ENCODE measurements around the gene NUDT16. TPM values are rescaled to one million over a fixed set of nuclear protein-coding genes. Genes with fewer than 3 reads are reported as not detected.
A peak's percentile ranks its signal among the peaks of the same experiment; 100 is the strongest.

Gene NUDT16
- total RNA-seq (2021; fragmentation: NEBNext Ultra II Directional; extraction: Animal tissue kit (Norgen Biotek cat#: 25700)) (18.3 and 19.1 TPM in 2 replicates), polyA plus RNA-seq (2011; rRNA removed) (8.5 and 12.2 TPM in 2 replicates), polyA minus RNA-seq (2011; rRNA and poly(A)+ RNA removed) (9.5 and 11.0 TPM in 2 replicates)
- 12.4 TPM for polyA plus RNA-seq (2011; cell fraction: cytosol; rRNA removed)
- 14.4 TPM for polyA plus RNA-seq (2011; cell fraction: nucleus; rRNA removed)
- polyA plus RNA-seq (2012, experiment 1 of 2): 15.8 to 21.9 TPM (median 18.7 TPM) in 4 replicates
- polyA plus RNA-seq (2012, experiment 2 of 2): 3.5 TPM
- polyA plus RNA-seq (2013, experiment 1 of 2): 11.3 TPM
- 11.2 TPM for polyA plus RNA-seq (2013, experiment 2 of 2)
- 11.1 TPM for polyA minus RNA-seq (2011; cell fraction: cytosol; rRNA and poly(A)+ RNA removed)
- polyA minus RNA-seq (2011; cell fraction: nucleus; rRNA and poly(A)+ RNA removed): 19.6 TPM
- long read RNA-seq, experiment 1, full-length matches to known transcripts: 10 of 26 reads
- long read RNA-seq, experiment 1, partial matches to known transcripts: 2 of 26 reads
- long read RNA-seq, experiment 1, other reads (novel, unspliced or antisense): 14 of 26 reads
- long read RNA-seq, experiment 2, full-length matches to known transcripts: 18 of 26 reads
- long read RNA-seq, experiment 2, partial matches to known transcripts: 7 of 26 reads
- long read RNA-seq, experiment 2, other reads (novel, unspliced or antisense): 1 of 26 reads

DNA sequence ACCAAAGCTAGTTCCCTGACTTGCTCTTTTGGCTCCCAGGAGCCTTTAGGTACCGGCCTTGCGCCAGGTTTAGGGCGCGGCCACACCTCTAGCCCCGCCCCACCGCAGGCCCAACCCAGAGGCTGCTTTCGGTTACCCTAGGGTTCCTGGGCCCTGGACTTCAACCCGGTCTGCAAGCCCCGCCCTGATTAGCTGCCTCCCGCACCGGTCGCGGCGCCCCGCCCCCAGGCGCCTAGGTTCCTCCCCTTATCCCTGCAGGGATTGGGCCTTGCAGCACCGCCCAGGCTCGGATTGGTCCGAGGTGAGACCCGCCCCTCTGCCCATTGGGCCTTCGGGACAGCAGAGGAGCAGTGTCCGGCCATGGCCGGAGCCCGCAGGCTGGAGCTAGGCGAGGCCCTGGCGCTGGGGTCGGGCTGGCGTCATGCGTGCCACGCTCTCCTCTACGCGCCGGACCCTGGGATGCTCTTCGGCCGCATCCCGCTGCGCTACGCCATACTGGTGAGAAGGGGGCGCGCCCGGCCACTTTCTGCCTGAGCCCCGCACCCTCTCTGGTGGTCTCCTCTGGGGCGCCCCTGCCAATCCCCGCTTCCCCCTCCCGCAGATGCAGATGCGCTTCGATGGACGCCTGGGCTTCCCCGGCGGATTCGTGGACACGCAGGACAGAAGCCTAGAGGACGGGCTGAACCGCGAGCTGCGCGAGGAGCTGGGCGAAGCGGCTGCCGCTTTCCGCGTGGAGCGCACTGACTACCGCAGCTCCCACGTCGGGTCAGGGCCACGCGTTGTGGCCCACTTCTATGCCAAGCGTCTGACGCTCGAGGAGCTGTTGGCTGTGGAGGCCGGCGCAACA, at the start of gene NUDT16:
Gene NUDT16, plus strand, starts transcription at position 330 of the 847 bp plus-strand sequence. Its CDS starts 31 bp downstream, at position 361.
- H3K9me3 ChIP-seq (ENCODE audit: insufficient read depth in 2 of 2, low read depth in 1 of 2, low read length in 1 of 2): no peaks in the 10 kb centered on the region
- peak within 1 kb of the TSS; percentile 74 for H3K27ac ChIP-seq (ENCODE audit: low read depth, low read length)
- peaks cover 0 to 14% (median 0%) of the 10 kb centered on the region in 4 experiments; a peak in 3 of 8 replicates for H3K36me3 ChIP-seq (ENCODE audit: control insufficient read depth in 2 of 4, insufficient read depth in 4 of 4, low read length in 3 of 4)
- WGBS, 2 experiments (ENCODE audit: extremely low coverage in 1 of 2, insufficient coverage in 1 of 2, insufficient read length in 1 of 2, insufficient replicate concordance in 2 of 2, low coverage in 1 of 2, low lambda C conversion rate in 2 of 2, missing lambda C conversion rate in 1 of 2): 1% methylated on average over 44 of the region's 73 CpGs; no CpG with 5 or more reads in 1 of the 2 experiments
- H3K23ac ChIP-seq (ENCODE audit: insufficient read length): no peak within 1 kb of the TSS
- peak within 1 kb of the TSS; percentile 85 to 96 (median 92) for H3K9ac ChIP-seq (replicated peaks in 1 of 4; ENCODE audit: extremely low read depth in 1 of 4, low read depth in 3 of 4, low read length in 3 of 4)
- no peak within 1 kb of the TSS for H3K14ac ChIP-seq (ENCODE audit: insufficient read length)
- H3K18ac ChIP-seq (ENCODE audit: extremely low read depth, low read length): peak within 1 kb of the TSS; percentile 81
- no peaks in the 10 kb centered on the region for H3K27me3 ChIP-seq (replicated peaks in 1 of 4; ENCODE audit: control insufficient read depth in 3 of 4, extremely low read depth in 1 of 4, insufficient read depth in 3 of 4, low read length in 3 of 4)
- H4K5ac ChIP-seq (ENCODE audit: insufficient read length, low read depth, low read length): peak within 1 kb of the TSS; percentile 91
- H3K4me1 ChIP-seq (replicated peaks in 1 of 4; ENCODE audit: control insufficient read depth in 3 of 4, insufficient read depth in 4 of 4, low read length in 3 of 4): peaks cover 0 to 7% (median 0%) of the 10 kb centered on the region in 4 experiments; a peak in 4 of 7 replicates
- peak; percentile 98 to 99 for DNase-seq (ENCODE audit: low read depth in 1 of 2, low spot score in 2 of 2)
- peak within 1 kb of the TSS; percentile 75 to 88 (median 80) for H3K4me3 ChIP-seq (ENCODE audit: extremely low read depth in 1 of 4, insufficient read depth in 2 of 4, low read depth in 3 of 4, low read length in 4 of 4)
- H4K20me1 ChIP-seq (replicated peaks in 1 of 2; ENCODE audit: control insufficient read depth in 1 of 2, insufficient read depth in 2 of 2, low read length in 2 of 2): peaks cover 0 to 2% of the 10 kb centered on the region in 2 experiments
- H2AFZ ChIP-seq (ENCODE audit: low read length): peak within 1 kb of the TSS; percentile 92
- peaks cover 0 to 11% of the 10 kb centered on the region in 2 experiments; a peak in 2 of 4 replicates for H3K79me2 ChIP-seq (ENCODE audit: control insufficient read depth in 1 of 2, insufficient read depth in 2 of 2, low read length in 2 of 2)
- H3K79me1 ChIP-seq (ENCODE audit: low read depth, low read length): peaks cover 5% of the 10 kb centered on the region
- H4K8ac ChIP-seq (ENCODE audit: extremely low read depth, insufficient read depth, low read length): peak within 1 kb of the TSS; percentile 99; the same call in 1 of the 2 replicates
- peak within 1 kb of the TSS; percentile 82 to 90 for H3K4me2 ChIP-seq (ENCODE audit: insufficient read depth in 1 of 2, low read depth in 2 of 2, low read length in 2 of 2)
- peak within 1 kb of the TSS; percentile 70; the same call in 1 of the 2 replicates for H2AK5ac ChIP-seq (ENCODE audit: low read depth, low read length)
- H3K56ac ChIP-seq (replicated peaks; ENCODE audit: insufficient read length, low read depth, low read length): peak within 1 kb of the TSS; percentile 74
- no peak within 1 kb of the TSS for H2BK20ac ChIP-seq (ENCODE audit: low read length)
- ChIA-PET CTCF (ENCODE audit: partially characterized antibody) (interaction anchor here (0.6 to 1.7 kb wide), 8 partner anchors 11 to 563 kb away, joined by 3 to 6 read pairs (median 3); no protein-coding TSS in a partner anchor), POLR2A (ENCODE audit: partially characterized antibody) (interaction anchor here (0.9 to 5.4 kb wide), 12 partner anchors 10 to 126 kb away, joined by 3 to 41 read pairs (median 4); no protein-coding TSS in a partner anchor)
- peak within 1 kb of the TSS; percentile 86 for H3K4ac ChIP-seq (replicated peaks; ENCODE audit: insufficient read length, low read depth, low read length)
- no peak within 1 kb of the TSS; the same call in 1 of the 2 replicates for H2BK15ac ChIP-seq (ENCODE audit: low read length)
- peak within 1 kb of the TSS; percentile 68 for H4K91ac ChIP-seq (replicated peaks; ENCODE audit: insufficient read length, low read length)
- no peak within 1 kb of the TSS for H2BK120ac ChIP-seq (replicated peaks; ENCODE audit: low read depth, low read length)
- H2BK5ac ChIP-seq (ENCODE audit: low read depth, low read length): peak within 1 kb of the TSS; percentile 85
- FAIRE-seq: peak; percentile 28
- H2BK12ac ChIP-seq (ENCODE audit: low read depth, low read length): peak within 1 kb of the TSS; percentile 99
- H3K23me2 ChIP-seq (ENCODE audit: low read depth, low read length): peaks cover 11% of the 10 kb centered on the region; the same call in 1 of the 2 replicates
- peak; percentile 47; the same call in 1 of the 2 replicates for TF ChIP-seq POLR2AphosphoS5 (IDR thresholded peaks at IDR 0.05; ENCODE audit: low read depth, low read length)
- TF ChIP-seq NRF1 (IDR thresholded peaks at IDR 0.05; ENCODE audit: low read depth, low read length): no peak
- no peak for TF ChIP-seq SUZ12 (IDR thresholded peaks at IDR 0.05; ENCODE audit: low read length)
- peak; percentile 11 to 90; a peak in 2 of 4 replicates for TF ChIP-seq HDAC2 (IDR thresholded peaks at IDR 0.05; ENCODE audit: borderline replicate concordance in 1 of 2, low read depth in 2 of 2, low read length in 2 of 2)
- no peak for TF ChIP-seq CTBP2 (IDR thresholded peaks at IDR 0.05; ENCODE audit: borderline replicate concordance, insufficient read depth, insufficient read length, low read length)
- TF ChIP-seq EP300 (IDR thresholded peaks at IDR 0.05; ENCODE audit: borderline replicate concordance in 1 of 2, low read depth in 2 of 2, low read length in 2 of 2): peak in 1 of 2 experiments; percentile 19; a peak in 1 of 3 replicates
